Natural killer cell (primary cell): ENCODE measurements around the gene PYCARD. TPM values are rescaled to one million over a fixed set of nuclear protein-coding genes. Genes with fewer than 3 reads are reported as not detected.

ENCODE experiments used
- ATAC-seq, 3 donors: fragments of 150-1000 bp in 2 of 3; fragments of 200-7000 bp in 1 of 3; cut with Tn5 transposase; 1 replicate in 1 of 3; 2 replicates in 2 of 3; pipeline ENCODE4 v1.10.0; 2021; ENCODE audit warnings: mild to moderate bottlenecking in 2 of 3, moderate library complexity in 2 of 3
- DNase-seq, 2 donors: peaks; one replicate each; pipeline versions ENCODE4 v3.0.0 to v3.0.0-alpha.2; 2013 to 2021; ENCODE audit warnings: mixed read lengths in 1 of 2
- H3K27ac ChIP-seq: one replicate; pipeline ENCODE4 v1.5.1; 2013; ENCODE audit warnings: mild to moderate bottlenecking, low read length
- H3K27me3 ChIP-seq: one replicate; pipeline ENCODE4 v1.6.1; 2013; ENCODE audit warnings: low read length; ENCODE audit not compliant: control insufficient read depth, insufficient read depth
- H3K36me3 ChIP-seq: one replicate; pipeline ENCODE4 v1.6.1; 2013; ENCODE audit warnings: low read length; ENCODE audit not compliant: control insufficient read depth, insufficient read depth
- H3K4me1 ChIP-seq: one replicate; pipeline ENCODE4 v1.6.1; 2013; ENCODE audit warnings: low read length; ENCODE audit not compliant: control insufficient read depth, insufficient read depth
- H3K4me3 ChIP-seq: one replicate; pipeline ENCODE4 v1.5.1; 2013; ENCODE audit warnings: low read length
- H3K9me3 ChIP-seq: one replicate; pipeline ENCODE4 v1.6.1; 2013; ENCODE audit warnings: low read length; ENCODE audit not compliant: control insufficient read depth, insufficient read depth
- H3K27ac Mint-ChIP-seq, 2 donors: one replicate each; pipeline ENCODE4 v1.8.0; 2022; ENCODE audit warnings: mild to moderate bottlenecking in 2 of 2, mixed read lengths in 2 of 2, moderate library complexity in 1 of 2
- H3K27me3 Mint-ChIP-seq, 2 donors: one replicate each; pipeline ENCODE4 v1.8.0; 2022; ENCODE audit warnings: low read depth in 2 of 2, mixed read lengths in 2 of 2
- H3K36me3 Mint-ChIP-seq: one replicate; pipeline ENCODE4 v1.8.0; 2022; ENCODE audit warnings: mixed read lengths
- H3K4me1 Mint-ChIP-seq, 2 donors: one replicate each; pipeline ENCODE4 v1.8.0; 2022; ENCODE audit warnings: mixed read lengths in 2 of 2
- H3K4me3 Mint-ChIP-seq: one replicate; pipeline ENCODE4 v1.8.0; 2022; ENCODE audit warnings: mild to moderate bottlenecking, moderate library complexity, mixed read lengths
- H3K9me3 Mint-ChIP-seq, 2 donors: one replicate each; pipeline ENCODE4 v1.8.0; 2022; ENCODE audit warnings: mixed read lengths in 2 of 2
- WGBS: methylation state at CpG from one replicate; pipeline ENCODE4 v1.1.7; 2013; ENCODE audit warnings: missing lambda C conversion rate; ENCODE audit not compliant: insufficient coverage; 5-methylcytosine and 5-hydroxymethylcytosine counted together
- intact Hi-C: fragments of 100-400 bp; cut with micrococcal nuclease; formaldehyde crosslinking; loops from one replicate; pipeline ENCODE4 v1.14.2; 2022
- total RNA-seq, 4 donors: library from RNA; stranded (reverse); fragments of 120-200 nt in 1 of 4; gene quantifications; one replicate each; pipeline versions ENCODE4 v1.2.3 to v1.2.4, GENCODE V29; 2013 to 2022
- TF ChIP-seq, protein P1 (sequence below): fragments of 200-600 bp; IDR thresholded peaks from one replicate; pipeline ENCODE4 v1.8.0; 2022; ENCODE audit warnings: antibody characterized with exemption

The PYCARD gene
- total RNA-seq, 3 donors from 2014 or later (not counting 1 experiment from before 2014, with no cell fraction given): 29.7 to 38.1 (median 37.6) TPM

DNA sequence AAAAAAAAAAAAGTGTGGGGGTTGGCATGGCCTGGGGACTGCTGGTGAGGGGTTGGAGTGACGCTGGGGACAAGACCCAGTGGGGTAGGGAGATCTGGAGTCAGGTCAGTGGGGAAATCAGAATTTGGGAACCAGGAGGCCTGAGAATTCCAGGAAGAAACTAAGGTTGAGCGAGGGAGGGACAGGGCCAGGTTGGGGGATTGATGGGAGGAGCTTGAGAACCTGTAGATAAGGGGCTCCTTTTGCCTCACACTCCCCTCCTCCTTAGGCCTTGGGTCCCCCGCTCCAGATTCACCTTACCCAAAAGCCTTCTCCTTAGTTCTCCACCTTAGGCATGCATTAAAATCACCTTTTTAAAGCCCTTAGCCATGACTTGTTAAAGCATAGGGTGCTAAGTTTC, 22.6 kb upstream of the PYCARD start:
- Histone ChIP-seq H3K27me3 (no peaks in the 10 kb centered on the region), H3K36me3 (no peaks in the 10 kb centered on the region), H3K4me3 (no peak overlapping the region), H3K9me3 (no peaks in the 10 kb centered on the region), H3K27ac (no peak overlapping the region), H3K4me1 (no peaks in the 10 kb centered on the region)
- Mint-ChIP-seq H3K36me3 (no peaks in the 10 kb centered on the region), H3K27me3 (peaks cover 0 to 14% of the 10 kb centered on the region in 2 donors), H3K9me3 (no peaks in the 10 kb centered on the region), H3K4me1 (peaks cover 0 to 13% of the 10 kb centered on the region in 2 donors), H3K4me3 (no peak overlapping the region), H3K27ac (no peak overlapping the region)
- TF ChIP-seq, protein P1, sequence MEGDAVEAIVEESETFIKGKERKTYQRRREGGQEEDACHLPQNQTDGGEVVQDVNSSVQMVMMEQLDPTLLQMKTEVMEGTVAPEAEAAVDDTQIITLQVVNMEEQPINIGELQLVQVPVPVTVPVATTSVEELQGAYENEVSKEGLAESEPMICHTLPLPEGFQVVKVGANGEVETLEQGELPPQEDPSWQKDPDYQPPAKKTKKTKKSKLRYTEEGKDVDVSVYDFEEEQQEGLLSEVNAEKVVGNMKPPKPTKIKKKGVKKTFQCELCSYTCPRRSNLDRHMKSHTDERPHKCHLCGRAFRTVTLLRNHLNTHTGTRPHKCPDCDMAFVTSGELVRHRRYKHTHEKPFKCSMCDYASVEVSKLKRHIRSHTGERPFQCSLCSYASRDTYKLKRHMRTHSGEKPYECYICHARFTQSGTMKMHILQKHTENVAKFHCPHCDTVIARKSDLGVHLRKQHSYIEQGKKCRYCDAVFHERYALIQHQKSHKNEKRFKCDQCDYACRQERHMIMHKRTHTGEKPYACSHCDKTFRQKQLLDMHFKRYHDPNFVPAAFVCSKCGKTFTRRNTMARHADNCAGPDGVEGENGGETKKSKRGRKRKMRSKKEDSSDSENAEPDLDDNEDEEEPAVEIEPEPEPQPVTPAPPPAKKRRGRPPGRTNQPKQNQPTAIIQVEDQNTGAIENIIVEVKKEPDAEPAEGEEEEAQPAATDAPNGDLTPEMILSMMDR: no peak
- DNase-seq (no peak), ATAC-seq (no peak)
- WGBS: 94% methylated on average over 3 of the region's 3 CpGs
- intact Hi-C loops: no loop called here

DNA sequence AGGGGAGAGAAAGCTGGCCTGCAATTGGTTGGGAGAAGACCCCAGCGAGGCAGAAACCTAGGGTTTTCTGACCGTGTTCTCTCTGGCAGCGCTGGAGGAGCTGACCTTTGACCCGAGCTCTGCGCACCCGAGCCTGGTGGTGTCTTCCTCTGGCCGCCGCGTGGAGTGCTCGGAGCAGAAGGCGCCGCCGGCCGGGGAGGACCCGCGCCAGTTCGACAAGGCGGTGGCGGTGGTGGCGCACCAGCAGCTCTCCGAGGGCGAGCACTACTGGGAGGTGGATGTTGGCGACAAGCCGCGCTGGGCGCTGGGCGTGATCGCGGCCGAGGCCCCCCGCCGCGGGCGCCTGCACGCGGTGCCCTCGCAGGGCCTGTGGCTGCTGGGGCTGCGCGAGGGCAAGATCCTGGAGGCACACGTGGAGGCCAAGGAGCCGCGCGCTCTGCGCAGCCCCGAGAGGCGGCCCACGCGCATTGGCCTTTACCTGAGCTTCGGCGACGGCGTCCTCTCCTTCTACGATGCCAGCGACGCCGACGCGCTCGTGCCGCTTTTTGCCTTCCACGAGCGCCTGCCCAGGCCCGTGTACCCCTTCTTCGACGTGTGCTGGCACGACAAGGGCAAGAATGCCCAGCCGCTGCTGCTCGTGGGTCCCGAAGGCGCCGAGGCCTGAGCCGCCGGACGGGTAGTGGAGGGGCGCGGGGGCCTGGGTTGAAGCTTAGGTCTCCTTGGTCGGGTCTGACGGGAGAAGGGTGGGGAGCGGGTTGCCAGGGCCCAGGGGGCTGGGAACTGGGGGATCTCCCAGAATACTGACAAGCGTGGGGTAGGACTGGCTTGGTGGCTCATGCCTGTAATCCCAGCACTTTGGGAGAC, 21.8 kb upstream of the PYCARD start:
- Histone ChIP-seq H3K36me3 (no peaks in the 10 kb centered on the region), H3K9me3 (no peaks in the 10 kb centered on the region), H3K27me3 (no peaks in the 10 kb centered on the region), H3K4me1 (no peaks in the 10 kb centered on the region), H3K27ac (no peak overlapping the region), H3K4me3 (no peak overlapping the region)
- Mint-ChIP-seq H3K36me3 (no peaks in the 10 kb centered on the region), H3K4me1 (peaks cover 0 to 13% of the 10 kb centered on the region in 2 donors), H3K27me3 (peaks cover 0 to 14% of the 10 kb centered on the region in 2 donors), H3K27ac (no peak overlapping the region), H3K4me3 (no peak overlapping the region), H3K9me3 (no peaks in the 10 kb centered on the region)
- intact Hi-C loops: no loop called here
- ATAC-seq (no peak), DNase-seq (no peak)
- 97% methylated on average over 80 of the region's 80 CpGs for WGBS
- TF ChIP-seq, protein P1: no peak

DNA sequence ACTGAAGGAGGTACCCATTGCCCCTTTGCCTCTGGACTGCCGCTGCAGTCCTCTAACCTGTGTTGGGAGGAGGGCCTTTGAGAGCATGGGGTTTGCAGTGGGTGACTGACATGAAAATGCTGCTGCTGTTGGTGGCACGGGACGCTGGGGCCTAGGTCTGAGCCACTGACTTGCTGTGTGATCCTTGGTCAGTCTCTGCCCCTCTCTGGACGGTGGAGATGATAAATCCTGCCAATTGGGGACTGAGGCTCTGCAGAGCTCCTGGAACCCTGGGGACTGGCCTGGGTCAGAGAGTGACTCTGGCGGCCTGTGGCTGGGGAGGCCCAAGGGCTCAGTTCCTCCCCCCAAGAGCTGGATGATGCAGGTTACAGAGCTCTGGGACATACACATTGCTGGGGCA, 20.5 kb upstream of the PYCARD start:
- H3K36me3 ChIP-seq: no peaks in the 10 kb centered on the region
- H3K9me3 Mint-ChIP-seq: no peaks in the 10 kb centered on the region
- no peak overlapping the region for H3K4me3 Mint-ChIP-seq
- intact Hi-C loops: no loop called here
- peaks cover 0 to 13% of the 10 kb centered on the region in 2 donors for H3K4me1 Mint-ChIP-seq
- peaks cover 0 to 24% of the 10 kb centered on the region in 2 donors for H3K27me3 Mint-ChIP-seq
- peaks cover 2% of the 10 kb centered on the region for H3K27me3 ChIP-seq
- no peaks in the 10 kb centered on the region for H3K9me3 ChIP-seq
- H3K4me3 ChIP-seq: no peak overlapping the region
- H3K36me3 Mint-ChIP-seq: no peaks in the 10 kb centered on the region
- no peaks in the 10 kb centered on the region for H3K4me1 ChIP-seq
- TF ChIP-seq, protein P1: no peak
- ATAC-seq (no peak), DNase-seq (no peak)
- no peak overlapping the region for H3K27ac ChIP-seq
- no peak overlapping the region for H3K27ac Mint-ChIP-seq
- whole genome bisulfite sequencing: 93% methylated on average over 5 of the region's 5 CpGs
